DMS 273 treated with DMSO at 0.1 percent for 48 hours (cell line): ENCODE measurements around the gene LAMA3.

Source experiments
- DNase-seq: peaks from one replicate; lab custom pipeline; 2025; lab: John Stamatoyannopoulos, UW

Gene LAMA3

DNA sequence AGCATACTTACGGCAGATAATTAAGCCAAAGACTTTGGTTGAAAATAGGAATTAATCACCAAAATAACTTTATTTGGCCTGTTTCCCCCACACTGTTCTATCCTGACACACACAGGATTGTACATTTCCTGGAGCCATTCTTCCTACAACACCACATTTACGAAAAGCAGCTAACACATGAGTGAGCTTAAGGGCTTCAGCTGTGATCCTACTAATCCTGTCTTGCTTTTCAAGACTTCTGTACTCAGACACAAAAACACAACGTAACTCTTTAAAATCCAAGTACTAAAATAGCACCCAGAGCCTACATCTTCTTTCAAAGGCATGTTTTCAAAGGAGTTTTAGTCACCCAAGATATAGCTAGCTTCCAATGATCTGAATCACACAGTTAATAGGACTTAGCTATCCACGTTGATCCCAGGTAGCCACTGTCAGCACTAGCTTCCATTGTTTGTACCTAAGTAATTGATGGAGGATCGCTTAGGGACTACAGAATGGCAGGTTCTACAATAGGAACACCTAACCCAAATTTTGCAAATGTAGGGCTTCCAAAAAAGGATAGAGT lies 282.5 kb downstream of the LAMA3 start:
- DNase-seq: no peak

- DNase-seq: no peak
These were observed 283.2 kb downstream of the LAMA3 start for GRCh38 chr18:23972453-23972852.

DNA sequence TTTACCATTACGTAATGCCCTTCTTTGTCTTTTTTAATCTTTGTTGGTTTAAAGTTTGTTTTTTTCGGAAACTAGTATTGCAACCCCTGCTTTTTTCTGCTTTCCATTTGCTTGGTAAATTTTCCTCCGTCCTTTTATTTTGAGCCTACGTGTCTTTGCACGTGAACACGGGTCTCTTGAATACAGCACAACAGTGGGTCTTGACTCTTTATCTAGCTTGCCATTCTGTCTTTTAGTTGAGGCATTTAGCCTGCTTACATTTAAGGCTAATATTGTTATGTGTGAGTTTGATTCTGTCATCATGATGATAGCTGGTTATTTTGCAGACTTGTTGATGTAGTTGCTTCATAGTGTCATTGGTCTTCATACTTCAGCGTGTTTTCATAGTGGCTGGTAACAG lies 287.9 kb downstream of the LAMA3 start:
- no peak for DNase-seq

DNA sequence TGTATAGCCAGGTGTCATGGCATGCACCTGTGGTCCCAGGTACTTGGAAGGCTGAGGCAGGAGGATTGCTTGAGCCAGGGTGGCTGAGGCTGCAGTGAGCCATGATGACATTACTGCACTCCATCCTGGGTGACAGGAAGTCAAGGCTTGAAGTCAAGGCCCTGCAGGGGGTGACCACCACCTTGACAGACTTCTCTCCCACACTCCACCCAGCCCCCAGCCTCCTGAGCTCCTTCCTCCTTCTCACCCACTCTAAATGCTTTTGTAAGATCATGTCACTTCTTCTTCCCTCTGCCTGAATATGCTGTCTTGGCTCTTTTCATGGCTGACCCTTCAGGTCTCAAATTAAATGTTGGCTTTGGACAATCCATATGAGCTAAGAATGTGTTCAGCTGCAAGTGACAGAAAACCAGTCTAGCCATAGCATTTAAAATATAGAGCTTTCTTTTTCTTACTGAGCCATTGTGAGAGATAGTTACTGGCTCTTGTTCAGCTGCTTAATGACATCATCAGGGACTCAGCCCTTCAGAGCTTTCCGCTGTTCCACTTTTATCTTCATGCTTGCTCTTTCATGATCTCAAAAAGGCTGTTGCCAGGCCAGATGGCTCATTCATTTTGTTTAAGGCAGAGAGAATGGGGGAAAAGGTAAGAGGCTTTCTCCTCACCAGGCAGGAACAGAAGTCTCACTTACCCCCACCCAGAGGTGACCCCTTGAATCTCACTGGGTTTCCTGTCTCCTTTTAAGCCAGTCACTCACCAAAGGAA lies 288.6 kb downstream of the LAMA3 start:
- no peak for DNase-seq

- no peak for DNase-seq
These were observed 292.2 kb downstream of the LAMA3 start for GRCh38 chr18:23981369-23981980.

- no peak for DNase-seq
These were observed 293.2 kb downstream of the LAMA3 start for GRCh38 chr18:23982155-23983079.

- no peak for DNase-seq
These were observed 293.9 kb downstream of the LAMA3 start for GRCh38 chr18:23983112-23983511.

DNA sequence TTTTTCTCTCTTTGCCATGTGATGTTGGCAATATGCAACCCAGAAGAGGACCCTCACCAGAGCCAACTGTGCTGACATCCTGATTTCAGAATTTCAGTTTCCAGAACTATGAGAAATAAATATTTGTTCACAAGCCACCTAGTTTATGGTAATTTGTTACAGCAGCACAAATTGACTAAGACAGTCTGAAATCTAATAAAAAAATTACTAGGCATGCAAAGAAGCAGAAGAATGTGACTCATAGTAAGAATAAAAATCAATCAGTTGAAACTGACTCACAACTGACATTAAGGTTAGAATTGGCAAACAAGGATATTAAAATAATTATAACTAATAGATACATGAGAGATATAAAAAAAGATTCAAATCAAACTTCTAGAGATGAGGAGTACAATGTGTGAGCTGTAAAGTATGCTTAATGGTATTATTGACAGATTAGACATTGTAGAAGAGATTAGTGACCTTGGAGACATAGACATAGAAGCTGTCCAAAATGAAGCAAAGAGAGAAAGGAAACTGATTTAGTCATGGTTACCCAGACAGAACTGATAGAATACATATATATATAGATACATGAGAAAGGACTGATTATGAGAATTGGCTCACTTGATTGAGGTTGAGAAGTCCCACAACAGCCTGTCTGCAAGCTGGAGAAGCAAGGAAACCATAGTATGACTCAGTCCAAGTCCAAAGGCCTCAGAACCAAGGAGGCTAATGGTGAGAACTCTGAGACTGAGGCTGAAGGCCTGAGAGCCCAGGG lies 297.5 kb downstream of the LAMA3 start:
- no peak for DNase-seq

GRCh38 chr18:23990474-23991410 lies 301.5 kb downstream of the LAMA3 start:
- no peak for DNase-seq

DNA sequence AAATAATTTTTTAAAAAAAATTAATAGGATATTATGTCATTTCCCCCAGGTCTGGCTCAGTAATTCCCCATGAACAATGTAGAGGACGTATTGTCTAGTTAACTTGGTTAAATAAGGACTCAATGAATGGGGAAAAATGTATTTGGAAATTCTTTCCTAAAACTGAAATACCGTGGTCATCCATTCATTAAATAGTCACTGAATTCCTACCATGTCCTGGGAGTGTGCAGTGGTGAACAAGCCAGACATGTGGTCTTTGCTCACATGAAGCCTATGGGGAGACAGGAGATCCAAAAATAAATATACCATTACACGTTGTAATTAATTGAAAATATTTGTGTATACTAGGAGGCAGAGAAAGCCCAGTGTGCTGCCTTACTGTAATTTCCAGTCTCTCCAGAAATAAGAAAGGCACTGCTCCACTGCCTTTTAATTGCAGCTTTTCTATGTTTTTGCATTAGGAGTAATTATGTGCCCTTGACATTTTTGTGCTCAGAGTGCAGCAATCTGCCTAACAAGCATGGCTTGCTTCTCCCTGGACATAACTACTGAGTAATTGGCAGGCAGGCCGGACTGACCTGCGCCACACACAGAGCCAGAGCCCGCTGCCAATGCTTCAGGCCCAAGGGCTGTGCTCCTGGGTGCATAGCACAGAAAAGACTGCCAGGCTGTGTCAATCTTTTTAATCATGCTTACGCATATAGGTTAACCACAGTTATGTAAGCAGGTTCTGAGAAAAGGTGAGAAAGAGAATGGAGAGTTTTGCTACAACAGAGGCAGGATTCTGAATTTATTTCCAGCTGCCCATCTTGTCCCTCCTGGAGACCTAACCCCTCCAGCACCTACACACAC lies 303.1 kb downstream of the LAMA3 start:
- no peak for DNase-seq

DNA sequence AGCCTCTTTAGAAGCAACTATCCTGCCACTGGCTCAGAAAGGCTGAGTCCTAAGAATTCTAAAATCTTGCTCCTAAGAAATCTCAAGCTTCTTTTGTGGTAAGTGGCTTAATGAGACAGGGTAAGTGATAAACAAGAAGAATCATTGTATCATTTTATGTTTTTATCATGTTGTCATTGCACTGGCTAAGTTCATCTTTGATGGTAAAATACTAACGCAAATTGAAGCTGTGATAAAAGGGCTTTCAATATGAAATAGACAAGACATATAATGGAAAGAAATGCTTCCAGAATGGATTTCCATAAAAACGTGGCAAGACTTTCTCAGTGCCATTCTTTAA lies 303.7 kb downstream of the LAMA3 start:
- no peak for DNase-seq

DNA sequence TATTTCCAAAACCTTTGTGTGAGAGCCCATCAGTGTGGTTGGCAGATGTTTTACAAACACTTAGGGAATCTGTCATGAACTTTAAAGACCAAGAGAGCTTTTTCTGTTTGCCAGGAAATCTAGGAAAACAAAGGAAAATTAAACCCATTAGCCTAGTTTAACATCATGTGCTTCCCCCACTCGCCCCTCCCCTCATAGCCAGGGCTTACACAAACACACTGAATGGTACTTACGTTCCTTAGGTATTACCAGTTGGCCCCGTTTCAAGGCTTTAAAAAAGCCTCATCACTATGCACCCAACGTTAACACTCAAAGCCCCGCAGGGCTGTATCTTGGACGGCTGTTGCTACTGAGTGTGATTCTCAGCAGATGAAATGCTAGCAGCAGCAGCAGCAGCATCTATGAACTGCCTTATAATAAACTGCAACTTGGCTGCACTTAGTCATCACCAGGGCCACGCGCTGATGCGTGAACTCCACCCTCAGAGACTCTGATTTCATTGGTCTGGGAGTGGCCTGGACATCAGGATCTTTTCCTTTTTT lies 305.2 kb downstream of the LAMA3 start:
- peak; percentile 39 for DNase-seq

DNA sequence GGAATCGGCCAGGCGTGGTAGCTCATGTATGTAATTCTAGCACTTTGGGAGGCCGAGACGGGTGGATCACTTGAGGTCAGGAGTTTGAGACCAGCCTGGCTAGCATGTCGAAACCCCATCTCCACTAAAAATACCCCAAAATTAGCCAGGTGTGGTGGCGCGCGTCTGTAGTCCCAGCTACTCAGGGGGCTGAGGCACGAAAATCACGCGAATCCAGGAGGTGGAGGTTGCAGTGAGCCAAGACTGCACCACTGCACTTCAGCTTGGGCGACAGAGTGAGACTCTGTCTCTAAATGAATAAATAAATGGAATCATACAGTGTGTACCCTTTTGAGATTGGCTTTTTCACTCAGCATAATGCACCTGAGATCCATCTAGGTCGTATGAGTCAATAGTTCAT lies 305.9 kb downstream of the LAMA3 start:
- no peak for DNase-seq

DNA sequence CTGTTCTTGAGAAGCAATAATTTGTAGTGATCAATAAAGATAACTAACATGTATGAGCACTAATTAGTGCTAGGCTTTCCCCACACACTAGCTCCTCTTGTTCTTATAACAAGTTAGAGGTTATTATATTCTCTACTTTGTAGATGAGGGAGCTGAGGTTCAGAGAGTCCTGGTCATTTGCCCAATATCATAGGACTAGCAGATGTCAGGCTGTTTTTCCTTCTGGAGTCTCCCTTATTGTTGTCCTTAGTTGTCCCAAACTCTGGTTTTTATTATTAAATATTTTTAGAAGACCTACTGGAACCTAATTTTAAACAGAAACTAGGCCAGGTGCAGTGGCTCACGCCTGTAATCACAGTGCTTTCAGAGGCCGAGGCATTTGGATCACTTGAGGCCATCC lies 308.8 kb downstream of the LAMA3 start:
- no peak for DNase-seq

- no peak for DNase-seq
These were observed 309.6 kb downstream of the LAMA3 start for GRCh38 chr18:23998820-23999219.

GRCh38 chr18:24000613-24001490 lies 311.6 kb downstream of the LAMA3 start:
- no peak for DNase-seq

- no peak for DNase-seq
These were observed 313.2 kb downstream of the LAMA3 start for GRCh38 chr18:24002479-24002878.

DNA sequence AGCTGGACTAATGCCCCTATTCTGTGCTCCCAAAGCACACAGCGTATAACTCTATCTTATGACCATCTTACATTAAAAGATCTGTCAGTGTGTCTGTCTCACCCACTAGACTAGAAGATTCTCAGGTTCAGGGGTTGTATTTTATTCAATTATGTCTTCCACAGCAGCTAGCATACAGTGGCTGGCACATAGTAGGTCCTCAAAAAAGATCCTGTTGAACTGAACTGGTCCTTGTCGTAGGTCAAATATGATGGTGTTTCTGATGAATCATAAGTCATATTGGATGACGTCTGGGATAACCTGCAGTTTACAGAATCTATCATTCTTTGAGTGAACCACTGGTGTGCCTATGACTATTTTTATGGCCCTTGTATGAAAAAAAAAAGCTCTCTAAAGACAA lies 314.0 kb downstream of the LAMA3 start:
- no peak for DNase-seq
